Endothelial cell of umbilical vein (primary cell): ENCODE measurements around the gene C13orf46. TPM values are rescaled to one million over a fixed set of nuclear protein-coding genes. Genes with fewer than 3 reads are reported as not detected.

Experiments used
- BruUV-seq: library from RNA; stranded (reverse); fragments of 400-500 nt; replicated peaks from 2 replicates; lab custom pipeline; 2021; lab: Mats Ljungman, UMichigan
- CTCF ChIA-PET: fragments of 300-600, 350-600 bp; sonication (Branson Sonifier 250); formaldehyde crosslinking; loops from one replicate; lab custom pipeline; 2021; ENCODE audit warnings: antibody characterized with exemption, inconsistent platforms; lab: Charles Lee
- POLR2A ChIA-PET: fragments of 300-600, 350-600 bp; sonication (Branson Sonifier 250); formaldehyde crosslinking; loops from one replicate; lab custom pipeline; 2021; ENCODE audit warnings: antibody characterized with exemption, inconsistent platforms; lab: Charles Lee
- DNase-seq: peaks from one replicate; pipeline ENCODE4 v3.0.0-alpha.2; 2011; ENCODE audit warnings: low read depth, low spot score
- FAIRE-seq: peaks from 2 replicates; lab custom pipeline; 2011; peaks lifted over from hg19 to GRCh38; lab: Jason Lieb, UNC
- H2AFZ ChIP-seq: 2 replicates; pipeline ENCODE4 v1.6.0; 2012; ENCODE audit warnings: low read depth, low read length, control low read depth, inconsistent platforms
- H3K27ac ChIP-seq: 2 replicates; pipeline ENCODE4 v1.5.1; 2011; ENCODE audit warnings: low read depth, mild to moderate bottlenecking, control low read depth, low read length, moderate library complexity; ENCODE audit not compliant: insufficient read depth
- H3K27me3 ChIP-seq, 2 experiments: 2 replicates each; pipeline versions ENCODE4 v1.6.0 to v1.6.1; 2011; ENCODE audit warnings: low read length in 2 of 2, mixed read lengths in 1 of 2; ENCODE audit not compliant: control insufficient read depth in 2 of 2, insufficient read depth in 2 of 2
- H3K36me3 ChIP-seq, 2 experiments: 2 replicates in 1 of 2; 3 replicates in 1 of 2; pipeline ENCODE4 v1.5.1; 2011; ENCODE audit warnings: low read length in 2 of 2, mild to moderate bottlenecking in 1 of 2, moderate library complexity in 1 of 2; ENCODE audit not compliant: control insufficient read depth in 2 of 2, insufficient read depth in 2 of 2; ENCODE audit errors: extremely low read depth in 1 of 2
- H3K4me1 ChIP-seq: 3 replicates; pipeline ENCODE4 v1.5.1; 2011; ENCODE audit warnings: mild to moderate bottlenecking, low read length; ENCODE audit not compliant: control insufficient read depth, insufficient read depth; ENCODE audit errors: extremely low read depth
- H3K4me2 ChIP-seq: 2 replicates; pipeline ENCODE4 v1.6.1; 2011; ENCODE audit warnings: low read length, control low read depth, mixed read lengths; ENCODE audit not compliant: insufficient read depth
- H3K4me3 ChIP-seq, 3 experiments: fragments of 200-600 bp in 1 of 3; sonication (generic), shearing (Covaris generic) in 1 of 3; replicated peaks in 1 of 3; 2 replicates each; pipeline ENCODE4 v1.5.1; 2011 to 2016; ENCODE audit warnings: control low read depth in 3 of 3, low read length in 3 of 3, mild to moderate bottlenecking in 2 of 3, inconsistent platforms in 1 of 3, low read depth in 1 of 3, moderate library complexity in 1 of 3; ENCODE audit not compliant: insufficient read depth in 1 of 3
- H3K79me2 ChIP-seq: 2 replicates; pipeline ENCODE4 v1.6.0; 2012; ENCODE audit warnings: low read length, inconsistent platforms; ENCODE audit not compliant: control insufficient read depth, insufficient read depth
- H3K9ac ChIP-seq: replicated peaks from 2 replicates; pipeline ENCODE3; 2011; ENCODE audit warnings: low read length, control low read depth; ENCODE audit not compliant: insufficient read depth; ENCODE audit errors: extremely low read depth
- H3K9me1 ChIP-seq: replicated peaks from 3 replicates; pipeline ENCODE4 v1.6.0; 2011; ENCODE audit warnings: mild to moderate bottlenecking, low read length; ENCODE audit not compliant: control insufficient read depth, insufficient read depth; ENCODE audit errors: extremely low read depth
- H3K9me3 ChIP-seq: replicated peaks from 2 replicates; pipeline ENCODE4 v1.5.1; 2012; ENCODE audit warnings: low read length, inconsistent platforms; ENCODE audit not compliant: control insufficient read depth, insufficient read depth
- H4K20me1 ChIP-seq: replicated peaks from 2 replicates; pipeline ENCODE3; 2011; ENCODE audit warnings: mild to moderate bottlenecking, low read length; ENCODE audit not compliant: control insufficient read depth, insufficient read depth; ENCODE audit errors: extremely low read depth
- EZH2 ChIP-seq: IDR thresholded peaks from 2 replicates; pipeline ENCODE4 v1.6.1; 2012; ENCODE audit warnings: borderline replicate concordance, low read depth, mild to moderate bottlenecking, moderate library complexity, low read length, inconsistent platforms; ENCODE audit not compliant: severe bottlenecking
- FOS ChIP-seq: IDR thresholded peaks from 2 replicates; pipeline ENCODE4 v1.6.1; 2011; ENCODE audit warnings: mild to moderate bottlenecking, low read length, moderate library complexity, borderline replicate concordance; ENCODE audit not compliant: insufficient read depth
- GATA2 ChIP-seq: IDR thresholded peaks from 2 replicates; pipeline ENCODE4 v1.7.0; 2011; ENCODE audit warnings: low read depth, mild to moderate bottlenecking, moderate library complexity, mixed read lengths, low read length; ENCODE audit not compliant: insufficient read length, insufficient read depth
- JUN ChIP-seq: IDR thresholded peaks from 2 replicates; pipeline ENCODE4 v1.6.1; 2011; ENCODE audit warnings: borderline replicate concordance, low read depth; ENCODE audit not compliant: insufficient read length, insufficient read depth
- MAX ChIP-seq: IDR thresholded peaks from 2 replicates; pipeline ENCODE4 v1.6.1; 2011; ENCODE audit not compliant: insufficient read depth, insufficient read length
- POLR2A ChIP-seq: IDR thresholded peaks from 2 replicates; pipeline ENCODE4 v1.6.1; 2012; ENCODE audit warnings: low read depth, mild to moderate bottlenecking, control low read depth, low read length
- POLR2AphosphoS5 ChIP-seq: IDR thresholded peaks from 2 replicates; pipeline ENCODE4 v1.6.1; 2012; ENCODE audit warnings: low read depth, mild to moderate bottlenecking, control low read depth, low read length, moderate library complexity; ENCODE audit not compliant: insufficient read depth
- dilution Hi-C: fragments of 300-500 bp; cut with MboI; formaldehyde crosslinking; loops from one replicate; pipeline ENCODE4 v1.15.0; 2019; ENCODE audit warnings: low sequenced_read_pairs; ENCODE audit not compliant: extremely low pct_ligation_motif_present
- intact Hi-C: fragments of 100-400 bp; cut with micrococcal nuclease; formaldehyde crosslinking; loops from one replicate; pipeline ENCODE4 v1.10.0; 2022
- polyA plus RNA-seq, 4 experiments: library from polyadenylated mRNA; depleted of rRNA in 3 of 4; stranded (reverse) in 3 of 4; unstranded in 1 of 4; fragments of >200 nt; gene quantifications; 2 replicates each; pipeline versions ENCODE4 v1.2.1 to v1.2.3, GENCODE V29; 2011 to 2012; ENCODE audit warnings: missing spikeins in 1 of 4
- total RNA-seq: library from RNA; stranded (reverse); gene quantifications from 2 replicates; pipeline ENCODE4 v1.2.3, GENCODE V29; 2021
- TF ChIP-seq, protein P1 (sequence below), 2 donors: IDR thresholded peaks; 1 replicate in 1 of 2; 2 replicates in 1 of 2; pipeline ENCODE4 v1.5.1; 2011; ENCODE audit warnings: low read length in 2 of 2, mild to moderate bottlenecking in 2 of 2, moderate library complexity in 2 of 2, control low read depth in 1 of 2, inconsistent platforms in 1 of 2, low read depth in 1 of 2; ENCODE audit not compliant: insufficient read depth in 1 of 2; ENCODE audit errors: extremely low read depth in 1 of 2

Gene C13orf46
- total and polyA plus RNA-seq, 2 donors (not counting 3 experiments of a cell fraction or from before 2014, with no cell fraction given), result 1.3 to 1.7 TPM

- Histone ChIP-seq H3K4me2 (no peak overlapping the region), H3K9ac (no peak overlapping the region), H3K27ac (no peak overlapping the region), H4K20me1 (no peaks in the 10 kb centered on the region), H2AFZ (no peak overlapping the region), H3K4me1 (peaks cover 18% of the 10 kb centered on the region), H3K79me2 (peaks cover 5% of the 10 kb centered on the region), H3K9me1 (no peaks in the 10 kb centered on the region), H3K27me3 (no peaks in the 10 kb centered on the region), H3K36me3 (peaks cover 3 to 37% of the 10 kb centered on the region in 2 experiments), H3K4me3 (no peak overlapping the region), H3K9me3 (no peaks in the 10 kb centered on the region)
- TF ChIP-seq JUN (no peak), POLR2AphosphoS5 (no peak), EZH2 (no peak)
- DNase-seq, result no peak
- no TSS peak for BruUV-seq
- no peak for FAIRE-seq
- dilution Hi-C loops (no loop called here), intact Hi-C loops (no loop called here)
- POLR2A ChIA-PET, result no interaction called here
- CTCF ChIA-PET, result no interaction called here
These were observed 28.2 kb upstream of the C13orf46 start for GRCh38 chr13:114002009-114002544.

DNA sequence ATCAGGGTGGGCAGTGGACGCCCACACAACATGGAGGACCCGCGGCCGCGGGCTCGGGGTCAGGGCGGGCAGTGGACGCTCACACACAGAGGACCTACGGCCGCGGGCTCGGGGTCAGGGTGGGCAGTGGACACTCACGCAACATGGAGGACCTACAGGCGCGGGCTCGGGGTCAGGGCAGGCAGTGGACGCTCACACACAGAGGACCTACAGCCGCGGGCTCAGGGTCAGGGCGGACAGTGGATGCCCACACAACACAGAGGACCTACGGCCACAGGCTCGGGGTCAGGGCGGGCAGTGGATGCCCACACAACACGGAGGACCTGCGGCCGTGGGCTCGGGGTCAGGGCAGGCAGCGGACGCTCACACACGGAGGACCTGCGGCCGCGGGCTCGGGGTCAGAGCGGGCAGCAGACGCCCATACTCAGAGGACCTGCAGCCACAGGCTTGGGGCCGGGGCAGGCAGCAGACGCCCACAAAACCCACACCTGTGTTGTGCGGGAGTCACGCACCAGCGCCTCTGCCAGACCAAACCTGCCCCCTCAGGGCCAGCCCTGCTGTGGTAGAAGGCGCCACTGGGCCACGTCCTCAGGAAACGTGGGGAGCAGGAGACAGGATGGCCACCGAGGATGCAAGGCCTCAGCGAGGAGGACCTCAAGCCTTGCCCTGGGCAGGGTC, 27.6 kb upstream of the C13orf46 start:
- no TSS peak for BruUV-seq
- H2AFZ ChIP-seq, result no peak overlapping the region
- peaks cover 3 to 43% of the 10 kb centered on the region in 2 experiments for H3K36me3 ChIP-seq
- H3K4me1 ChIP-seq, result peaks cover 18% of the 10 kb centered on the region
- POLR2A ChIA-PET, result no interaction called here
- H3K9me3 ChIP-seq, result no peaks in the 10 kb centered on the region
- no peaks in the 10 kb centered on the region for H4K20me1 ChIP-seq
- no peak overlapping the region for H3K27ac ChIP-seq
- dilution Hi-C loops (no loop called here), intact Hi-C loops (no loop called here)
- no peak overlapping the region for H3K4me3 ChIP-seq
- H3K27me3 ChIP-seq, result no peaks in the 10 kb centered on the region
- H3K79me2 ChIP-seq, result peaks cover 5% of the 10 kb centered on the region
- DNase-seq (no peak), FAIRE-seq (no peak)
- no peak overlapping the region for H3K4me2 ChIP-seq
- no peak overlapping the region for H3K9ac ChIP-seq
- H3K9me1 ChIP-seq, result no peaks in the 10 kb centered on the region
- CTCF ChIA-PET, result no interaction called here
- TF ChIP-seq POLR2A (no peak), GATA2 (no peak), JUN (no peak), MAX (no peak), POLR2AphosphoS5 (no peak), FOS (no peak), EZH2 (no peak)
- TF ChIP-seq, protein P1, sequence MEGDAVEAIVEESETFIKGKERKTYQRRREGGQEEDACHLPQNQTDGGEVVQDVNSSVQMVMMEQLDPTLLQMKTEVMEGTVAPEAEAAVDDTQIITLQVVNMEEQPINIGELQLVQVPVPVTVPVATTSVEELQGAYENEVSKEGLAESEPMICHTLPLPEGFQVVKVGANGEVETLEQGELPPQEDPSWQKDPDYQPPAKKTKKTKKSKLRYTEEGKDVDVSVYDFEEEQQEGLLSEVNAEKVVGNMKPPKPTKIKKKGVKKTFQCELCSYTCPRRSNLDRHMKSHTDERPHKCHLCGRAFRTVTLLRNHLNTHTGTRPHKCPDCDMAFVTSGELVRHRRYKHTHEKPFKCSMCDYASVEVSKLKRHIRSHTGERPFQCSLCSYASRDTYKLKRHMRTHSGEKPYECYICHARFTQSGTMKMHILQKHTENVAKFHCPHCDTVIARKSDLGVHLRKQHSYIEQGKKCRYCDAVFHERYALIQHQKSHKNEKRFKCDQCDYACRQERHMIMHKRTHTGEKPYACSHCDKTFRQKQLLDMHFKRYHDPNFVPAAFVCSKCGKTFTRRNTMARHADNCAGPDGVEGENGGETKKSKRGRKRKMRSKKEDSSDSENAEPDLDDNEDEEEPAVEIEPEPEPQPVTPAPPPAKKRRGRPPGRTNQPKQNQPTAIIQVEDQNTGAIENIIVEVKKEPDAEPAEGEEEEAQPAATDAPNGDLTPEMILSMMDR (IDR thresholded peaks at IDR 0.05; ENCODE audit: extremely low read depth in 1 of 2, insufficient read depth in 1 of 2, low read depth in 1 of 2, low read length in 2 of 2), result no peak
